ENCODE measurements around the gene COA7.
"Not testable (repeated sequence)": the region's sequence is repeated elsewhere in the genome, so short reads cannot be mapped to it uniquely, and the experiment has no call there.

Gene COA7

GRCh38 chr1:52727114-52727586 is 29.0 kb upstream of the COA7 start:
- Histone ChIP-seq H3K9me3 (ENCODE audit: control insufficient read depth, low read length) (no peaks in the 10 kb centered on the region), H3K27ac (ENCODE audit: low read depth, low read length, severe bottlenecking) (peak overlapping the region; percentile 83), H3K4me1 (ENCODE audit: control insufficient read depth, insufficient read depth, low read length, poor library complexity, severe bottlenecking) (no peaks in the 10 kb centered on the region), H3K4me3 (ENCODE audit: extremely low read depth, insufficient read depth, low read length, poor library complexity, severe bottlenecking) (peak overlapping the region; percentile 95), H3K36me3 (ENCODE audit: control insufficient read depth, insufficient read depth, low read length) (peaks cover 13% of the 10 kb centered on the region)
- WGBS, 2 experiments (ENCODE audit: insufficient coverage in 2 of 2): 0 to 3% methylated on average over 5 of the region's 14 CpGs

GRCh38 chr1:52726265-52727113 is 28.3 kb upstream of the COA7 start, which contains the start of gene ZYG11B:
TSS of gene ZYG11B (plus strand) at chr1:52726453. CDS start at chr1:52726654, 201 bp downstream.
- Histone ChIP-seq H3K27ac (ENCODE audit: low read depth, low read length, severe bottlenecking) (peak within 1 kb of the TSS; percentile 83), H3K4me1 (ENCODE audit: control insufficient read depth, insufficient read depth, low read length, poor library complexity, severe bottlenecking) (no peaks in the 10 kb centered on the region), H3K9me3 (ENCODE audit: control insufficient read depth, low read length) (no peaks in the 10 kb centered on the region), H3K36me3 (ENCODE audit: control insufficient read depth, insufficient read depth, low read length) (peaks cover 6% of the 10 kb centered on the region), H3K4me3 (ENCODE audit: extremely low read depth, insufficient read depth, low read length, poor library complexity, severe bottlenecking) (peak within 1 kb of the TSS; percentile 95)
- WGBS, 2 experiments (ENCODE audit: insufficient coverage in 2 of 2): 0 to 1% methylated on average over 37 to 48 of the region's 59 CpGs

GRCh38 chr1:52725903-52726264 is 27.7 kb upstream of the COA7 start:
- Histone ChIP-seq H3K36me3 (ENCODE audit: control insufficient read depth, insufficient read depth, low read length) (peaks cover 3% of the 10 kb centered on the region), H3K9me3 (ENCODE audit: control insufficient read depth, low read length) (no peaks in the 10 kb centered on the region), H3K4me1 (ENCODE audit: control insufficient read depth, insufficient read depth, low read length, poor library complexity, severe bottlenecking) (no peaks in the 10 kb centered on the region), H3K4me3 (ENCODE audit: extremely low read depth, insufficient read depth, low read length, poor library complexity, severe bottlenecking) (no peak overlapping the region), H3K27ac (ENCODE audit: low read depth, low read length, severe bottlenecking) (no peak overlapping the region)
- WGBS, 2 experiments (ENCODE audit: insufficient coverage in 2 of 2): 32 to 67% methylated on average over 2 to 5 of the region's 6 CpGs

- Histone ChIP-seq H3K4me1 (ENCODE audit: control insufficient read depth, insufficient read depth, low read length, poor library complexity, severe bottlenecking) (no peaks in the 10 kb centered on the region), H3K9me3 (ENCODE audit: control insufficient read depth, low read length) (no peaks in the 10 kb centered on the region), H3K27ac (ENCODE audit: low read depth, low read length, severe bottlenecking) (no peak overlapping the region), H3K4me3 (ENCODE audit: extremely low read depth, insufficient read depth, low read length, poor library complexity, severe bottlenecking) (no peak overlapping the region), H3K36me3 (ENCODE audit: control insufficient read depth, insufficient read depth, low read length) (no peaks in the 10 kb centered on the region)
- 89 to 93% methylated on average over 4 of the region's 4 CpGs for WGBS, 2 experiments (ENCODE audit: insufficient coverage in 2 of 2)
Observed at GRCh38 chr1:52723260-52723659, 25.1 kb upstream of the COA7 start.

GRCh38 chr1:52715296-52715695 is 17.1 kb upstream of the COA7 start:
- WGBS, 2 experiments (ENCODE audit: insufficient coverage in 2 of 2): 78 to 90% methylated on average over 2 to 4 of the region's 6 CpGs
- H3K36me3 ChIP-seq (ENCODE audit: control insufficient read depth, insufficient read depth, low read length); H3K27ac ChIP-seq (ENCODE audit: low read depth, low read length, severe bottlenecking); H3K4me1 ChIP-seq (ENCODE audit: control insufficient read depth, insufficient read depth, low read length, poor library complexity, severe bottlenecking); H3K9me3 ChIP-seq (ENCODE audit: control insufficient read depth, low read length); H3K4me3 ChIP-seq (ENCODE audit: extremely low read depth, insufficient read depth, low read length, poor library complexity, severe bottlenecking): not testable (repeated sequence)

GRCh38 chr1:52713590-52713989 is 15.4 kb upstream of the COA7 start:
- Histone ChIP-seq H3K4me3 (ENCODE audit: extremely low read depth, insufficient read depth, low read length, poor library complexity, severe bottlenecking) (no peak overlapping the region), H3K27ac (ENCODE audit: low read depth, low read length, severe bottlenecking) (no peak overlapping the region), H3K4me1 (ENCODE audit: control insufficient read depth, insufficient read depth, low read length, poor library complexity, severe bottlenecking) (no peaks in the 10 kb centered on the region), H3K9me3 (ENCODE audit: control insufficient read depth, low read length) (no peaks in the 10 kb centered on the region), H3K36me3 (ENCODE audit: control insufficient read depth, insufficient read depth, low read length) (no peaks in the 10 kb centered on the region)
- WGBS, 2 experiments (ENCODE audit: insufficient coverage in 2 of 2): 79 to 85% methylated on average over 2 to 4 of the region's 4 CpGs

GRCh38 chr1:52709016-52709415 is 10.9 kb upstream of the COA7 start:
- peaks cover 3% of the 10 kb centered on the region for H3K4me1 ChIP-seq (ENCODE audit: control insufficient read depth, insufficient read depth, low read length, poor library complexity, severe bottlenecking)
- no peaks in the 10 kb centered on the region for H3K9me3 ChIP-seq (ENCODE audit: control insufficient read depth, low read length)
- 80 to 93% methylated on average over 4 to 5 of the region's 6 CpGs for WGBS, 2 experiments (ENCODE audit: insufficient coverage in 2 of 2)
- H3K27ac ChIP-seq (ENCODE audit: low read depth, low read length, severe bottlenecking): peak overlapping the region; percentile 82
- H3K36me3 ChIP-seq (ENCODE audit: control insufficient read depth, insufficient read depth, low read length): no peaks in the 10 kb centered on the region
- no peak overlapping the region for H3K4me3 ChIP-seq (ENCODE audit: extremely low read depth, insufficient read depth, low read length, poor library complexity, severe bottlenecking)

GRCh38 chr1:52707927-52708655 is 9.9 kb upstream of the COA7 start:
- Histone ChIP-seq H3K4me1 (ENCODE audit: control insufficient read depth, insufficient read depth, low read length, poor library complexity, severe bottlenecking) (peaks cover 3% of the 10 kb centered on the region), H3K4me3 (ENCODE audit: extremely low read depth, insufficient read depth, low read length, poor library complexity, severe bottlenecking) (no peak overlapping the region), H3K27ac (ENCODE audit: low read depth, low read length, severe bottlenecking) (peak overlapping the region; percentile 82), H3K36me3 (ENCODE audit: control insufficient read depth, insufficient read depth, low read length) (no peaks in the 10 kb centered on the region), H3K9me3 (ENCODE audit: control insufficient read depth, low read length) (no peaks in the 10 kb centered on the region)
- 83 to 95% methylated on average over 5 of the region's 5 CpGs for WGBS, 2 experiments (ENCODE audit: insufficient coverage in 2 of 2)

GRCh38 chr1:52706941-52707926 is 9.1 kb upstream of the COA7 start:
- H3K9me3 ChIP-seq (ENCODE audit: control insufficient read depth, low read length): no peaks in the 10 kb centered on the region
- peaks cover 3% of the 10 kb centered on the region for H3K4me1 ChIP-seq (ENCODE audit: control insufficient read depth, insufficient read depth, low read length, poor library complexity, severe bottlenecking)
- H3K27ac ChIP-seq (ENCODE audit: low read depth, low read length, severe bottlenecking): peak overlapping the region; percentile 82
- H3K36me3 ChIP-seq (ENCODE audit: control insufficient read depth, insufficient read depth, low read length): no peaks in the 10 kb centered on the region
- H3K4me3 ChIP-seq (ENCODE audit: extremely low read depth, insufficient read depth, low read length, poor library complexity, severe bottlenecking): no peak overlapping the region
- 86 to 88% methylated on average over 11 to 15 of the region's 18 CpGs for WGBS, 2 experiments (ENCODE audit: insufficient coverage in 2 of 2)

- no peak overlapping the region for H3K27ac ChIP-seq (ENCODE audit: low read depth, low read length, severe bottlenecking)
- no peak overlapping the region for H3K4me3 ChIP-seq (ENCODE audit: extremely low read depth, insufficient read depth, low read length, poor library complexity, severe bottlenecking)
- H3K36me3 ChIP-seq (ENCODE audit: control insufficient read depth, insufficient read depth, low read length): no peaks in the 10 kb centered on the region
- H3K9me3 ChIP-seq (ENCODE audit: control insufficient read depth, low read length): no peaks in the 10 kb centered on the region
- peaks cover 3% of the 10 kb centered on the region for H3K4me1 ChIP-seq (ENCODE audit: control insufficient read depth, insufficient read depth, low read length, poor library complexity, severe bottlenecking)
- 92 to 96% methylated on average over 3 of the region's 6 CpGs for WGBS, 2 experiments (ENCODE audit: insufficient coverage in 2 of 2)
Observed at GRCh38 chr1:52706136-52706670, 8.1 kb upstream of the COA7 start.

Measured in mesodermal cell (in vitro differentiated cells).